Stimulated activated naive CD4-positive, alpha-beta T cell treated with Interleukin-2 at 50 U/mL for 16 hours (primary cell): ENCODE measurements around the gene ZNF423.

ENCODE experiments used
- DNase-seq: peaks from one replicate; lab custom pipeline; 2025; lab: John Stamatoyannopoulos, UW

ZNF423 gene

GRCh38 chr16:49640581-49640980 is 215.3 kb downstream of the ZNF423 start:
- DNase-seq, result no peak

- no peak for DNase-seq
These were observed 216.0 kb downstream of the ZNF423 start for GRCh38 chr16:49639739-49640431.

GRCh38 chr16:49638673-49639610 is 217.0 kb downstream of the ZNF423 start:
- DNase-seq, result no peak

DNA sequence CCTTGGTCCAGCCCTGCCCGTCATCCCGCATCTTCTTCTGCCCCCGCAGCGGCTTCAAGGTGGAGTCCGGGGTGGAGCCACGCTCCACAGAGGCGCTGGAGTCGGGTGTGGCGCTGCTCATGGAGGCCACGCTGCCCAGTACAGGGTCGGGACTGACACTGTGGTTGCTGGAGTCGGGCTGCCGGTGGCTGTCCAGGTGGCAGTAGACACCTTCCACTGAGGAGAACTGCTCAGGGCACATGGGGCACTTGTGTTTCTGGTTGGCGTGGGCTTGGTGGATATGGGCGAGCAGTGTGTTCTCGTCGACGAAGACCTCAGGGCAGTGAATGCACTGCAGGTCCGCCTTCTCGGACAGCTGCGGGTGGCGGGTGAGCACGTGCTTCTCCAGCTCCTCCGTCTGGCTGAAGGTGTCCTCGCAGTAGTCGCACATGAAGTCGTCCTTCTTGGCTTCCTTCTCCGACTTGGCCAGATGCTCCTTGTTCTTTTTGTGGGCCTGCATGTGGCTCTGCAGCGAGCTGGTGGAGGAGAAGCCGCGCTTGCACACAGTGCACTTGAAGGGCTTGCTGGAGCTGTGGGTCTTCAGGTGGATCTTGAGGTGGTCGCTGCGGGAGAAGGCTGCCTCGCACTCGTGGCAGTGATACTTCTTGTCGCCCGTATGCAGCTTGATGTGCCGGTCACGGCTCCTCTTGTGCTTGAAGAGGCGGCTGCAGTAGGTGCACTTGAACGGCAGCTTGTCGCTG is 217.8 kb downstream of the ZNF423 start:
- no peak for DNase-seq

- DNase-seq, result no peak
These were observed 218.4 kb downstream of the ZNF423 start for GRCh38 chr16:49637511-49637910.

DNA sequence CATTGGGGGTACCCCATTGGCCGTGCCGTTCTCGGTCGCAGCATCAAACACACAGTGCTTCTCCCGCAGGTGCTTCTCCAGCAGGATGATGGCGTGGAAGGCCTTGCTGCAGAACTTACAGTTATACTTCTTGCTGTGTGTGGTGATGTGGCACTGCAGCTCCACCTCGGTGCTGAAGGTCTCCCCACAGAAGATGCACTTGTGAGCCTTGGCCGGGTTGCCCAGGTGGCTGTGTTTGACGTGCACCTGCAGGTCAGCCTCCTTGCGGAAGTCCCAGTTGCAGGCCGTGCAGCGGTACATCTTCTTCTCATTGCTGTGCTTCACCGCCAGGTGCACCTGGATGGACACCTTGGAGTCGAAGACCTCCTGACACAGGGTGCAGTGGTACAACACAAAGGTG is 219.3 kb downstream of the ZNF423 start:
- no peak for DNase-seq

DNA sequence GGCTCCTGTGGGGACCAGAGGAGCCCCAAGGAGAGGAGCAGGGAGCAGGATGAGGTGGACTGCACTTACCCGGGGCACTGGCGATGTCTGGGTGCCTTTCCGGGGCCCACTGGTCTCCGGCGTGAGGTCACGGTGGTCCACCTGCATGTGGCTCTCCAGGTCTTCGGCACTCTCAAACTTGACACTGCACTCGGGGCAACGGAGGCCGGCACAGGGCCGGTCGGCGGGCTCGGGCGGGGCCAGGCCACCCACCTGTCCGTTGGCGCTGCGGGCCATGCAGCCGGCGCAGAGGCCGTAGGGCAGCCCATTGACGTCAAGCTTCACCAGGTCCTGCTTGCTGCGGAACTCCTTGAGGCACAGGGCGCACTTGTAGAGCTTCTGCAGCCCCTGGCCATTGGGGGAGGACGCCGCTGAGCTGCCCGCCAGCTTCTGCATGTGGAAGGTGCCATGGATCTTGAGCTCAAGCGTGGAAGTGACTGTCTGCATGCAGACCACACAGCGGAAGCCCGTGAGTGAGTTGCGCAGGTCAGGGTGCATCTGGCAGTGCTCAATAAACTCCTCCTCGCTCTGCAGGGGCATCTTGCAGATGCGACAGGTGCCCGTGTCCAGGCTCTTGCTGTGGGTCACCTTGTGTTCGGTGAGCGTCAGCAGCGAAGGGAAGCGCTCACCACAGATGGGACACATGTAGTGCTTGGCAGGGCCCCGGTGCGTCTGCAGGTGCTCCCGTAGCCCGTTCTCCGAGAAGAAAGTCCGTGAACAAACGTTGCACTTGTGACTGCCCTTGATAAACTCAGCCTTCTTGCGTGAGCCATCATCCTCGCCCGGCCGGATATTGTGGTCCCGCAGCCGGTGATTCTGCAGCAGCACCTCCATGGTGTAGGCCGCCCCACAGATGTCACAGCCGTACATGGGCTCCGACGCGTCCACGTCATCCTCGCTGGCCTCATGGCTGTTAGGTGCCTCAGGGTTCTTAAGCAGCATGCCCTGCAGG is 220.0 kb downstream of the ZNF423 start:
- DNase-seq, result no peak

- no peak for DNase-seq
These were observed 220.9 kb downstream of the ZNF423 start for GRCh38 chr16:49635009-49635350.

GRCh38 chr16:49634235-49635008 is 221.5 kb downstream of the ZNF423 start:
- DNase-seq, result no peak

GRCh38 chr16:49632795-49633184 is 223.1 kb downstream of the ZNF423 start:
- no peak for DNase-seq

DNA sequence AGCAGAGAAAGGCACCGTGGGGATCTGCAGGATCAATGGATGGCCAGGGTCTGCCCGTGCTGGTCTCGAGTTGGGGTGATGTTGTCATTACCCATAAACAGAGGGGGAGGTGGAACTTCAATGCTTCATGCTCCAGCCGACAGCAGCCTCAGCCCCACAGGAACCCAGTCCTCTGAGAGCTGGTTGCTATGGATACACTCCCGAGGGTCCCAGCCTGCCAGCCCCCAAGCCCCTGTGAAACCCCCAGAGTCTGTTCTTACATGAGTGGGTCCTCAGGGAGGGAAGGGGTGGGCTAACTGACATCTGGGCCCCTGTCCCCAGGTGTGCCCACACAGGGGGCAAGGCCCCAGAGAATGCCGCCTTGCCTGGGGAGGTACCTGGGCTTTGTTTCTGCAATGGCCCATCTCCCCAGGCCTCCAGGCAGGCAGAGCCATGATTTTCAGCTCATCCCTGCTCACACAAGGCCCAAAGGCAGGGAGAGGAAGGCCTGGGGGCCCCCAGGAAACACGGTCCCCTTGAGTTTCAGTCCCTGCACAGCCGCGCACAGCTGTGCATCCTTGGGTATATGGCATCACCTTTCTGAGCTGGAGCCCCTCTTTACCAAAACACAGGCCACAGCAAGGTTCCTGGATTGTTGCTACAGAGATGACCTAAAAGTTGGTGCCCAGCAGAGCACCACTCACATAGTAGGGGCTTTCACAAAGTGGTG is 223.7 kb downstream of the ZNF423 start:
- no peak for DNase-seq

GRCh38 chr16:49631187-49632041 is 224.5 kb downstream of the ZNF423 start:
- no peak for DNase-seq

DNA sequence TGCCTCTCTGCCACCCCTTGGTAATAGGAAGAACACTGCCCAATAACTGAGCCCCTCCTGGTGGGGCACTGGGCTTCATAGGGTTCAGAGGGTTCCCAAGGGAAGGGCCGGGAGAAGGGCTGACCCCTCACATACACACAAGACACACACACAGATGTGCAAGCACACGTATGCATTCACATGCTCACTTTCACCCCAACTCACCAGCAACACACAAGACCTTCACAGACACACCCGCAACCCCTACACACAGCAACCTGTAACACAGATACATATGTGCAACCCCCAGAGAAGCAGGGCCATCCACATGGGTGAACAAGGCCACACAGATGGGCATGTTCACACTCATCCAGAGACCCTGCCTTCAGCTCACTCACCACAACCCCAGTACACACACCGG is 225.1 kb downstream of the ZNF423 start:
- no peak for DNase-seq

DNA sequence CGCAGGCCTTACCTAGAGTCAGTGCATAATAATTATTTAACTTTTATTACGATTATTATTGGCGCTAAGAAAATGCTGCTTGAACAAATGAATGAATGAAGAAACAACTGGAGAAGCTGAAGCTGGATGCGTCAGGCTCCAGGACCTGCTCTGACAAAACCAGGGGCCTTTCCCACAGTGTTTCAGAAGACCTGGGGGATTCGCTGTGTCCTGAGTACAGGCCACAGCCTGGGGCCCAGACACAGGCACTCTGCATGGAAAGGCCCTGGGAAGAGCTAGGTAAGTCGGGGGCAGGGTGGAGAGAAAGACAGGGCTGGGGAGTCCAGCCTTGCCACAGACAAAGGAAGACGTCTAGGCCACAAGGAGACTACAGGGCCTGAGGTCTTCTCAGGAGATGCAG is 226.1 kb downstream of the ZNF423 start:
- DNase-seq, result no peak

GRCh38 chr16:49628148-49628547 is 227.8 kb downstream of the ZNF423 start:
- no peak for DNase-seq

GRCh38 chr16:49625311-49626065 is 230.4 kb downstream of the ZNF423 start:
- DNase-seq, result no peak

DNA sequence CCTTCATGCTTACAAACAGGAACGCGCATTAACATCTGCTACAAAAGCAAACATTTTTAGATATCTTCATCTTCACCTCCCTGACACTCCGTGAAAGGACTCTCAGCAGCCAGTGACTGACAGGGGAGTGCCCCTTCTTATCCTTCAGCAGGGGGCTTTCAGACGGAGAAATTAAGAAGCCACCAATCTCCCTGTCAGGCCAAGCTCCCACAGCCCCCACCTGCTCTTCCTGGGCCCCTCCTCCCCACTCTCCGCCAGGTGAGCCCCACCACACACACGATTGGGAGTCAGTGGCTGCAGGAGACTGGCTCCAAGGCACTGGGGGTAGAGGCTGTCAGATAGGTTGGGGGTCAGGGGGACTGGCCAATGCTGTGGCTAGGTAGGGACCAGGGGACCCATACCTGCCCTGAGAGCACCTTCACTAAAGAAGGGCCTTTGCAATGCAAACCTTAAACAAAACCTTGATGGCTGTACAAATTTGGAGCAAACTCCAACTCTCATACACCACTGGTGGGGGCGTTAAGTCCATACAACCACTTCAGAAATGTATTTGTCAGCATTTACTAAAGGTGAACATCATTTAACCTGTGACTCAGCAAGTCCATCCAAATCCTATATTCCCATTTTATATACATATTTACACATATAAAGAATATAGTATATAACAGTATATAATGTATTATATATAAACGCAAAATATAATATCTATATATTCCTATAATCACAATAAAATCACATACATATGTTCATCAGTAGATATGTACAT is 232.2 kb downstream of the ZNF423 start:
- no peak for DNase-seq
